SK-N-SH (cell line): ENCODE results near the gene FGD4. TPM values are rescaled to one million over a fixed set of nuclear protein-coding genes. Genes with fewer than 3 reads are reported as not detected.

ENCODE experiments used
- CTCF ChIA-PET: fragments of 300-600, 350-600 bp; formaldehyde crosslinking; extraction: SDS; loops from one replicate; lab custom pipeline; 2021; lab: Yijun Ruan, JAX
- POLR2A ChIA-PET: fragments of 350-600 bp; sonication (Branson Sonifier 250); formaldehyde crosslinking; extraction: SDS; loops from one replicate; lab custom pipeline; 2020; ENCODE audit warnings: antibody characterized with exemption, inconsistent platforms; lab: Yijun Ruan, JAX
- DNase-seq: peaks from one replicate; pipeline ENCODE4 v3.0.0; 2012
- H2AFZ ChIP-seq: fragments of 200-600 bp; sonication (generic); 2 replicates; pipeline ENCODE4 v1.8.1; 2016; ENCODE audit warnings: antibody characterized with exemption, mild to moderate bottlenecking, low read depth
- H3F3A ChIP-seq: fragments of 200-600 bp; sonication (generic); replicated peaks from 2 replicates; pipeline ENCODE3; 2016; ENCODE audit warnings: antibody characterized with exemption, mild to moderate bottlenecking; ENCODE audit not compliant: insufficient read depth
- H3K27ac ChIP-seq, 2 experiments: fragments of 200-500 bp in 1 of 2; fragments of 200-600 bp in 1 of 2; sonication (Bioruptor generic) in 1 of 2; sonication (generic), shearing (Covaris generic) in 1 of 2; 2 replicates each; pipeline versions ENCODE4 v1.5.1 to v1.6.1; 2014 to 2016; ENCODE audit warnings: low read depth in 2 of 2, inconsistent platforms in 1 of 2, low read length in 1 of 2, mild to moderate bottlenecking in 1 of 2, mixed read lengths in 1 of 2
- H3K27me3 ChIP-seq: fragments of 200-600 bp; sonication (generic), shearing (Covaris generic); 2 replicates; pipeline ENCODE4 v1.6.1; 2016; ENCODE audit warnings: mixed run types; ENCODE audit not compliant: insufficient read depth
- H3K36me3 ChIP-seq, 2 experiments: fragments of 200-500 bp in 1 of 2; fragments of 200-600 bp in 1 of 2; sonication (Bioruptor generic) in 1 of 2; sonication (generic) in 1 of 2; replicated peaks in 1 of 2; 2 replicates each; pipeline versions ENCODE3 to v1.5.1; 2014 to 2016; ENCODE audit warnings: low read length in 1 of 2, mild to moderate bottlenecking in 1 of 2; ENCODE audit not compliant: insufficient read depth in 2 of 2, control insufficient read depth in 1 of 2
- H3K4me1 ChIP-seq, 2 experiments: fragments of 200-500 bp in 1 of 2; fragments of 200-600 bp in 1 of 2; sonication (Bioruptor generic) in 1 of 2; sonication (generic), shearing (Covaris generic) in 1 of 2; 2 replicates each; pipeline versions ENCODE4 v1.5.1 to v1.6.1; 2014 to 2016; ENCODE audit warnings: low read depth in 1 of 2, low read length in 1 of 2, mixed run types in 1 of 2; ENCODE audit not compliant: insufficient read depth in 2 of 2, control insufficient read depth in 1 of 2
- H3K4me2 ChIP-seq: fragments of 200-600 bp; sonication (generic), shearing (Covaris generic); 2 replicates; pipeline ENCODE4 v1.6.1; 2017; ENCODE audit warnings: mixed run types
- H3K4me3 ChIP-seq, 2 experiments: fragments of 200-500 bp in 1 of 2; fragments of 200-600 bp in 1 of 2; sonication (Bioruptor generic) in 1 of 2; sonication (generic), shearing (Covaris generic) in 1 of 2; 2 replicates each; pipeline versions ENCODE4 v1.5.1 to v1.8.1; 2014 to 2016; ENCODE audit warnings: low read depth in 2 of 2, inconsistent platforms in 1 of 2, low read length in 1 of 2, mild to moderate bottlenecking in 1 of 2, mixed read lengths in 1 of 2, moderate library complexity in 1 of 2
- H3K79me2 ChIP-seq: fragments of 200-600 bp; sonication (generic); 2 replicates; pipeline ENCODE4 v1.8.1; 2017; ENCODE audit warnings: mild to moderate bottlenecking; ENCODE audit not compliant: insufficient read depth
- H3K9ac ChIP-seq: fragments of 200-600 bp; sonication (generic); 2 replicates; pipeline ENCODE4 v1.6.1; 2017; ENCODE audit warnings: mixed run types
- H3K9me2 ChIP-seq: fragments of 200-600 bp; sonication (generic); 2 replicates; pipeline ENCODE4 v1.6.1; 2017; ENCODE audit warnings: mixed run types
- H3K9me3 ChIP-seq: fragments of 200-600 bp; sonication (generic); 2 replicates; pipeline ENCODE4 v1.6.1; 2017; ENCODE audit warnings: mixed run types, mild to moderate bottlenecking, moderate library complexity
- H4K20me1 ChIP-seq: fragments of 200-600 bp; sonication (generic); 2 replicates; pipeline ENCODE4 v1.6.1; 2017; ENCODE audit warnings: mild to moderate bottlenecking, mixed run types; ENCODE audit not compliant: insufficient read depth
- CHD2 ChIP-seq: fragments of 150-350 bp; IDR thresholded peaks from 2 replicates; pipeline ENCODE4 v1.6.1; 2018; ENCODE audit warnings: low read length; ENCODE audit not compliant: partially characterized antibody
- EZH2phosphoT487 ChIP-seq: fragments of 200-600 bp; sonication (generic); IDR thresholded peaks from 2 replicates; pipeline ENCODE4 v1.6.1; 2017; ENCODE audit warnings: low read depth, mixed run types, mild to moderate bottlenecking, antibody characterized with exemption, moderate library complexity, borderline replicate concordance
- FOSL2 ChIP-seq: IDR thresholded peaks from 2 replicates; pipeline ENCODE4 v1.4.0; 2012; ENCODE audit warnings: low read depth, mild to moderate bottlenecking, moderate library complexity, borderline replicate concordance
- FOXM1 ChIP-seq: IDR thresholded peaks from 2 replicates; pipeline ENCODE4 v1.4.0; 2012; ENCODE audit warnings: low read depth, mild to moderate bottlenecking
- GABPA ChIP-seq: IDR thresholded peaks from 2 replicates; pipeline ENCODE4 v1.4.0; 2012; ENCODE audit warnings: low read depth, mild to moderate bottlenecking
- GATA2 ChIP-seq: sonication (generic); formaldehyde crosslinking; IDR thresholded peaks from 2 replicates; pipeline ENCODE4 v1.5.0; 2020; ENCODE audit warnings: mild to moderate bottlenecking, missing genetic modification reagents
- JUND ChIP-seq: IDR thresholded peaks from 2 replicates; pipeline ENCODE4 v1.4.0; 2012
- MXI1 ChIP-seq: IDR thresholded peaks from 2 replicates; pipeline ENCODE4 v1.6.1; 2012; ENCODE audit warnings: mild to moderate bottlenecking, low read depth, low read length, improper control_type of control experiment
- POLR2AphosphoS5 ChIP-seq: IDR thresholded peaks from 2 replicates; pipeline ENCODE4 v1.6.1; 2012; ENCODE audit warnings: low read depth, low read length
- RAD21 ChIP-seq: IDR thresholded peaks from 2 replicates; pipeline ENCODE4 v1.6.1; 2012; ENCODE audit warnings: mild to moderate bottlenecking, low read length
- SIN3A ChIP-seq: IDR thresholded peaks from 2 replicates; pipeline ENCODE4 v1.6.1; 2012; ENCODE audit warnings: low read depth, mild to moderate bottlenecking, low read length, moderate library complexity, borderline replicate concordance
- SMC3 ChIP-seq: IDR thresholded peaks from 2 replicates; pipeline ENCODE4 v1.6.1; 2012; ENCODE audit warnings: low read depth, low read length, improper control_type of control experiment
- TCF12 ChIP-seq: IDR thresholded peaks from 2 replicates; pipeline ENCODE4 v1.4.0; 2012
- TEAD4 ChIP-seq: IDR thresholded peaks from 2 replicates; pipeline ENCODE4 v1.4.0; 2012; ENCODE audit warnings: mild to moderate bottlenecking, borderline replicate concordance; ENCODE audit not compliant: insufficient read depth
- YY1 ChIP-seq: IDR thresholded peaks from 2 replicates; pipeline ENCODE4 v1.4.0; 2012; ENCODE audit warnings: low read depth, mild to moderate bottlenecking
- WGBS: methylation state at CpG from one replicate; pipeline ENCODE4 v1.1.6; 2017; ENCODE audit warnings: low lambda C conversion rate; 5-methylcytosine and 5-hydroxymethylcytosine counted together
- polyA plus RNA-seq, 3 experiments: library from polyadenylated mRNA; depleted of rRNA; stranded (reverse); fragments of >200 nt; gene quantifications; 2 replicates each; pipeline ENCODE4 v1.2.3, GENCODE V29; 2012
- TF ChIP-seq, protein P1 (sequence below): IDR thresholded peaks from 2 replicates; pipeline ENCODE4 v1.4.0; 2012; ENCODE audit warnings: low read depth, borderline replicate concordance
- TF ChIP-seq, protein P2 (sequence below): IDR thresholded peaks from 2 replicates; pipeline ENCODE4 v1.6.1; 2012; ENCODE audit warnings: mild to moderate bottlenecking, low read depth, low read length, moderate library complexity
- TF ChIP-seq, protein P3 (sequence below): IDR thresholded peaks from 2 replicates; pipeline ENCODE4 v1.4.0; 2012; ENCODE audit warnings: low read depth, borderline replicate concordance
- TF ChIP-seq, protein P4 (sequence below): fragments of 200-600 bp; sonication (generic); IDR thresholded peaks from 2 replicates; pipeline ENCODE4 v1.6.1; 2017; ENCODE audit warnings: antibody characterized with exemption, mild to moderate bottlenecking, moderate library complexity
- TF ChIP-seq, protein P5 (sequence below): IDR thresholded peaks from 2 replicates; pipeline ENCODE4 v1.4.0; 2012; ENCODE audit warnings: low read depth

The FGD4 gene
- polyA plus RNA-seq, 1 of the 3 experiments (the other 2 are of a cell fraction) = 0.26 TPM

DNA sequence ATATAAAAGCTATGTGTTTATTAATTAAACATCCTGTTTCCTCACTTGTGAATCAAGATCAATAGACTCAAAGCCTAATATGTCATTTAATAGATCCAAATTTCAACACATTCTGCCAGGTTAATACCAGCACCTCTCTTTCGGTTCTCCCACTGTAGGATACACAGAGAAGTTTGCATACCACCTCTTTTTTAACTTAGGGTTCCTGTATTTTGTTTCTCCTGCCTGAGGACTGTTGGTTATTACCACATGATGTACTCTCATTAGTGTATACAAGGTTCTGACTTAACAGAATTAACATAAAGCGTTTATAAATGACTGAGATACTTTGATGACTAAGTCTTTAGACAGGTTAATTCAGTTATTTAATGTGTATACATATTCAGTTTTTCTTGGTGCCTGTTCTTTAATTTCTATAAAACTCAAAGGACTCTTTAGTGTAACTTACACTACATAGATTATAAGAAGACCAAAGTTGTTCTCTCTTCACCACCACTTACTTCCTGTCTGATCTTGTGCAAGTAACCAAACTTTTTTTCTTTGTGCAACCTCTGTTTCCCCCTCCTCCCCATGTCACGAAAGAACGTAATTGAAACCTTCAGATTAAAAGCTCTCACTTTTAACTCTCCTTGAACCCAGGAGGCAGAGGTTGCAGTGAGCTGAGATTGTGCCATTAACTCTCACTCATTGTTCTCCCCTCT is 190.0 kb downstream of the FGD4 start:
- no peak overlapping the region for H3K27ac ChIP-seq
- no peaks in the 10 kb centered on the region for H3F3A ChIP-seq
- H3K4me3 ChIP-seq = no peak overlapping the region
- H3K9me3 ChIP-seq = no peaks in the 10 kb centered on the region
- no peaks in the 10 kb centered on the region for H3K79me2 ChIP-seq
- H3K9me2 ChIP-seq = no peaks in the 10 kb centered on the region
- H3K36me3 ChIP-seq = peaks cover 0 to 8% of the 10 kb centered on the region in 2 experiments
- DNase-seq = no peak
- H4K20me1 ChIP-seq = no peaks in the 10 kb centered on the region
- 70% methylated on average over 4 of the region's 4 CpGs for WGBS
- POLR2A ChIA-PET = no interaction called here
- CTCF ChIA-PET = no interaction called here
- no peaks in the 10 kb centered on the region for H3K27me3 ChIP-seq
- TF ChIP-seq TCF12 (no peak), SIN3A (no peak), FOXM1 (no peak), CHD2 (no peak)
- peaks cover 4 to 9% of the 10 kb centered on the region in 2 experiments; a peak in 3 of 4 replicates for H3K4me1 ChIP-seq
- no peak overlapping the region for H3K4me2 ChIP-seq
- H2AFZ ChIP-seq = no peak overlapping the region
- no peak overlapping the region for H3K9ac ChIP-seq

DNA sequence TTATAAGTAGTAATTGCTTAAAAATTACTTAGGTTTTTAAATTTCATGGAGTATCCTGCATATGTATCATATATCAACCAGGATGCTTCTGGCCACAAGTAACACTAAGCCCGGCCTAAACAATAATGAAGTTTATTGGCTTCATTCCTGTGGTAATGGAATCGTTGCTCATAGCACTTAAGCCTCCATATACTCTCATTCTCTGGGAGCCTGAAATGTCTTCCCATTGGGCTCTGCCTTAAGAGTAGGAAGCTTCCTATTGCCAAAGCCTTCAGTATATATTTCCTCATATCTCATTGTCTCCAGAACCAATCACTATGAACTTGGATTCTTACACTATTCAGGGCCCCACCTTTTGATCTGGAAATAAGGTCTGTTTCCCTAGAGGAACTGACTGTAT is 195.9 kb downstream of the FGD4 start:
- no peak overlapping the region for H3K27ac ChIP-seq
- no peak overlapping the region for H3K9ac ChIP-seq
- no peaks in the 10 kb centered on the region for H3K27me3 ChIP-seq
- H3K4me1 ChIP-seq = peaks cover 0 to 4% of the 10 kb centered on the region in 2 experiments; a peak in 1 of 4 replicates
- no peaks in the 10 kb centered on the region for H4K20me1 ChIP-seq
- H3K4me3 ChIP-seq = no peak overlapping the region
- CTCF ChIA-PET = no interaction called here
- no peaks in the 10 kb centered on the region for H3K9me3 ChIP-seq
- H3K36me3 ChIP-seq = peaks cover 0 to 8% of the 10 kb centered on the region in 2 experiments
- no peak overlapping the region for H3K4me2 ChIP-seq
- no peaks in the 10 kb centered on the region for H3K79me2 ChIP-seq
- POLR2A ChIA-PET = no interaction called here
- WGBS = 60% methylated on average over 2 of the region's 2 CpGs
- no peak for DNase-seq
- no peaks in the 10 kb centered on the region for H3F3A ChIP-seq
- H3K9me2 ChIP-seq = no peaks in the 10 kb centered on the region
- no peak overlapping the region for H2AFZ ChIP-seq
- TF ChIP-seq, protein P1, sequence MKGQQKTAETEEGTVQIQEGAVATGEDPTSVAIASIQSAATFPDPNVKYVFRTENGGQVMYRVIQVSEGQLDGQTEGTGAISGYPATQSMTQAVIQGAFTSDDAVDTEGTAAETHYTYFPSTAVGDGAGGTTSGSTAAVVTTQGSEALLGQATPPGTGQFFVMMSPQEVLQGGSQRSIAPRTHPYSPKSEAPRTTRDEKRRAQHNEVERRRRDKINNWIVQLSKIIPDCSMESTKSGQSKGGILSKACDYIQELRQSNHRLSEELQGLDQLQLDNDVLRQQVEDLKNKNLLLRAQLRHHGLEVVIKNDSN = no peak
- no peak for TF ChIP-seq TEAD4
- TF ChIP-seq EZH2phosphoT487 = no peak
- TF ChIP-seq GATA2 (CRISPR knock-in tag) = no peak
- TF ChIP-seq, protein P2, sequence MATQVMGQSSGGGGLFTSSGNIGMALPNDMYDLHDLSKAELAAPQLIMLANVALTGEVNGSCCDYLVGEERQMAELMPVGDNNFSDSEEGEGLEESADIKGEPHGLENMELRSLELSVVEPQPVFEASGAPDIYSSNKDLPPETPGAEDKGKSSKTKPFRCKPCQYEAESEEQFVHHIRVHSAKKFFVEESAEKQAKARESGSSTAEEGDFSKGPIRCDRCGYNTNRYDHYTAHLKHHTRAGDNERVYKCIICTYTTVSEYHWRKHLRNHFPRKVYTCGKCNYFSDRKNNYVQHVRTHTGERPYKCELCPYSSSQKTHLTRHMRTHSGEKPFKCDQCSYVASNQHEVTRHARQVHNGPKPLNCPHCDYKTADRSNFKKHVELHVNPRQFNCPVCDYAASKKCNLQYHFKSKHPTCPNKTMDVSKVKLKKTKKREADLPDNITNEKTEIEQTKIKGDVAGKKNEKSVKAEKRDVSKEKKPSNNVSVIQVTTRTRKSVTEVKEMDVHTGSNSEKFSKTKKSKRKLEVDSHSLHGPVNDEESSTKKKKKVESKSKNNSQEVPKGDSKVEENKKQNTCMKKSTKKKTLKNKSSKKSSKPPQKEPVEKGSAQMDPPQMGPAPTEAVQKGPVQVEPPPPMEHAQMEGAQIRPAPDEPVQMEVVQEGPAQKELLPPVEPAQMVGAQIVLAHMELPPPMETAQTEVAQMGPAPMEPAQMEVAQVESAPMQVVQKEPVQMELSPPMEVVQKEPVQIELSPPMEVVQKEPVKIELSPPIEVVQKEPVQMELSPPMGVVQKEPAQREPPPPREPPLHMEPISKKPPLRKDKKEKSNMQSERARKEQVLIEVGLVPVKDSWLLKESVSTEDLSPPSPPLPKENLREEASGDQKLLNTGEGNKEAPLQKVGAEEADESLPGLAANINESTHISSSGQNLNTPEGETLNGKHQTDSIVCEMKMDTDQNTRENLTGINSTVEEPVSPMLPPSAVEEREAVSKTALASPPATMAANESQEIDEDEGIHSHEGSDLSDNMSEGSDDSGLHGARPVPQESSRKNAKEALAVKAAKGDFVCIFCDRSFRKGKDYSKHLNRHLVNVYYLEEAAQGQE = no peak
- TF ChIP-seq FOSL2 = no peak
- TF ChIP-seq, protein P3, sequence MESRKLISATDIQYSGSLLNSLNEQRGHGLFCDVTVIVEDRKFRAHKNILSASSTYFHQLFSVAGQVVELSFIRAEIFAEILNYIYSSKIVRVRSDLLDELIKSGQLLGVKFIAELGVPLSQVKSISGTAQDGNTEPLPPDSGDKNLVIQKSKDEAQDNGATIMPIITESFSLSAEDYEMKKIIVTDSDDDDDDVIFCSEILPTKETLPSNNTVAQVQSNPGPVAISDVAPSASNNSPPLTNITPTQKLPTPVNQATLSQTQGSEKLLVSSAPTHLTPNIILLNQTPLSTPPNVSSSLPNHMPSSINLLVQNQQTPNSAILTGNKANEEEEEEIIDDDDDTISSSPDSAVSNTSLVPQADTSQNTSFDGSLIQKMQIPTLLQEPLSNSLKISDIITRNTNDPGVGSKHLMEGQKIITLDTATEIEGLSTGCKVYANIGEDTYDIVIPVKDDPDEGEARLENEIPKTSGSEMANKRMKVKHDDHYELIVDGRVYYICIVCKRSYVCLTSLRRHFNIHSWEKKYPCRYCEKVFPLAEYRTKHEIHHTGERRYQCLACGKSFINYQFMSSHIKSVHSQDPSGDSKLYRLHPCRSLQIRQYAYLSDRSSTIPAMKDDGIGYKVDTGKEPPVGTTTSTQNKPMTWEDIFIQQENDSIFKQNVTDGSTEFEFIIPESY = no peak
- TF ChIP-seq JUND = no peak
- no peak for TF ChIP-seq RAD21
- TF ChIP-seq SIN3A = no peak
- TF ChIP-seq, protein P4, sequence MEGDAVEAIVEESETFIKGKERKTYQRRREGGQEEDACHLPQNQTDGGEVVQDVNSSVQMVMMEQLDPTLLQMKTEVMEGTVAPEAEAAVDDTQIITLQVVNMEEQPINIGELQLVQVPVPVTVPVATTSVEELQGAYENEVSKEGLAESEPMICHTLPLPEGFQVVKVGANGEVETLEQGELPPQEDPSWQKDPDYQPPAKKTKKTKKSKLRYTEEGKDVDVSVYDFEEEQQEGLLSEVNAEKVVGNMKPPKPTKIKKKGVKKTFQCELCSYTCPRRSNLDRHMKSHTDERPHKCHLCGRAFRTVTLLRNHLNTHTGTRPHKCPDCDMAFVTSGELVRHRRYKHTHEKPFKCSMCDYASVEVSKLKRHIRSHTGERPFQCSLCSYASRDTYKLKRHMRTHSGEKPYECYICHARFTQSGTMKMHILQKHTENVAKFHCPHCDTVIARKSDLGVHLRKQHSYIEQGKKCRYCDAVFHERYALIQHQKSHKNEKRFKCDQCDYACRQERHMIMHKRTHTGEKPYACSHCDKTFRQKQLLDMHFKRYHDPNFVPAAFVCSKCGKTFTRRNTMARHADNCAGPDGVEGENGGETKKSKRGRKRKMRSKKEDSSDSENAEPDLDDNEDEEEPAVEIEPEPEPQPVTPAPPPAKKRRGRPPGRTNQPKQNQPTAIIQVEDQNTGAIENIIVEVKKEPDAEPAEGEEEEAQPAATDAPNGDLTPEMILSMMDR = no peak
- TF ChIP-seq POLR2AphosphoS5 = no peak
- TF ChIP-seq SMC3 = no peak
- TF ChIP-seq, protein P5, sequence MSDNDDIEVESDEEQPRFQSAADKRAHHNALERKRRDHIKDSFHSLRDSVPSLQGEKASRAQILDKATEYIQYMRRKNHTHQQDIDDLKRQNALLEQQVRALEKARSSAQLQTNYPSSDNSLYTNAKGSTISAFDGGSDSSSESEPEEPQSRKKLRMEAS = no peak
- no peak for TF ChIP-seq GABPA
- TF ChIP-seq YY1 = no peak
- no peak for TF ChIP-seq MXI1
